Measurements from ENCODE around the gene OPRL1. TPM values are rescaled to one million over a fixed set of nuclear protein-coding genes. Genes with fewer than 3 reads are reported as not detected.

OPRL1 gene
- total RNA-seq, 1 experiment from 2014 or later: 3.9 TPM

- ChIA-PET POLR2A (no interaction called here), CTCF (no interaction called here)
- Histone ChIP-seq H3K36me3 (ENCODE audit: control insufficient read depth, insufficient read depth, low read length) (no peaks in the 10 kb centered on the region), H3K9me3 (ENCODE audit: control insufficient read depth, insufficient read depth, low read depth, low read length) (no peaks in the 10 kb centered on the region), H3K27me3 (ENCODE audit: control insufficient read depth, insufficient read depth, low read length) (no peaks in the 10 kb centered on the region), H3K27ac (ENCODE audit: low read length) (no peak overlapping the region), H3K4me1 (ENCODE audit: control insufficient read depth, insufficient read depth, low read length) (no peaks in the 10 kb centered on the region), H3K4me3 (ENCODE audit: low read depth in 2 of 2, low read length in 2 of 2) (no peak overlapping the region)
- in situ Hi-C loops (cut with HindIII; ENCODE audit: low pct_unique_long_range_greater_than_20kb, low sequenced_read_pairs) (no loop called here), intact Hi-C loops (cut with micrococcal nuclease; ENCODE audit: unreplicated experiment) (no loop called here)
- no TSS peak for BruUV-seq (replicated peaks)
- TF ChIP-seq, protein P1, sequence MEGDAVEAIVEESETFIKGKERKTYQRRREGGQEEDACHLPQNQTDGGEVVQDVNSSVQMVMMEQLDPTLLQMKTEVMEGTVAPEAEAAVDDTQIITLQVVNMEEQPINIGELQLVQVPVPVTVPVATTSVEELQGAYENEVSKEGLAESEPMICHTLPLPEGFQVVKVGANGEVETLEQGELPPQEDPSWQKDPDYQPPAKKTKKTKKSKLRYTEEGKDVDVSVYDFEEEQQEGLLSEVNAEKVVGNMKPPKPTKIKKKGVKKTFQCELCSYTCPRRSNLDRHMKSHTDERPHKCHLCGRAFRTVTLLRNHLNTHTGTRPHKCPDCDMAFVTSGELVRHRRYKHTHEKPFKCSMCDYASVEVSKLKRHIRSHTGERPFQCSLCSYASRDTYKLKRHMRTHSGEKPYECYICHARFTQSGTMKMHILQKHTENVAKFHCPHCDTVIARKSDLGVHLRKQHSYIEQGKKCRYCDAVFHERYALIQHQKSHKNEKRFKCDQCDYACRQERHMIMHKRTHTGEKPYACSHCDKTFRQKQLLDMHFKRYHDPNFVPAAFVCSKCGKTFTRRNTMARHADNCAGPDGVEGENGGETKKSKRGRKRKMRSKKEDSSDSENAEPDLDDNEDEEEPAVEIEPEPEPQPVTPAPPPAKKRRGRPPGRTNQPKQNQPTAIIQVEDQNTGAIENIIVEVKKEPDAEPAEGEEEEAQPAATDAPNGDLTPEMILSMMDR (IDR thresholded peaks at IDR 0.05): no peak
- no peak for TF ChIP-seq TCF7L2 (IDR thresholded peaks at IDR 0.05; ENCODE audit: low read depth, low read length)
- no peak for TF ChIP-seq SIN3A (IDR thresholded peaks at IDR 0.05; ENCODE audit: borderline replicate concordance, insufficient read depth, low read depth, low read length)
- TF ChIP-seq, protein P2, sequence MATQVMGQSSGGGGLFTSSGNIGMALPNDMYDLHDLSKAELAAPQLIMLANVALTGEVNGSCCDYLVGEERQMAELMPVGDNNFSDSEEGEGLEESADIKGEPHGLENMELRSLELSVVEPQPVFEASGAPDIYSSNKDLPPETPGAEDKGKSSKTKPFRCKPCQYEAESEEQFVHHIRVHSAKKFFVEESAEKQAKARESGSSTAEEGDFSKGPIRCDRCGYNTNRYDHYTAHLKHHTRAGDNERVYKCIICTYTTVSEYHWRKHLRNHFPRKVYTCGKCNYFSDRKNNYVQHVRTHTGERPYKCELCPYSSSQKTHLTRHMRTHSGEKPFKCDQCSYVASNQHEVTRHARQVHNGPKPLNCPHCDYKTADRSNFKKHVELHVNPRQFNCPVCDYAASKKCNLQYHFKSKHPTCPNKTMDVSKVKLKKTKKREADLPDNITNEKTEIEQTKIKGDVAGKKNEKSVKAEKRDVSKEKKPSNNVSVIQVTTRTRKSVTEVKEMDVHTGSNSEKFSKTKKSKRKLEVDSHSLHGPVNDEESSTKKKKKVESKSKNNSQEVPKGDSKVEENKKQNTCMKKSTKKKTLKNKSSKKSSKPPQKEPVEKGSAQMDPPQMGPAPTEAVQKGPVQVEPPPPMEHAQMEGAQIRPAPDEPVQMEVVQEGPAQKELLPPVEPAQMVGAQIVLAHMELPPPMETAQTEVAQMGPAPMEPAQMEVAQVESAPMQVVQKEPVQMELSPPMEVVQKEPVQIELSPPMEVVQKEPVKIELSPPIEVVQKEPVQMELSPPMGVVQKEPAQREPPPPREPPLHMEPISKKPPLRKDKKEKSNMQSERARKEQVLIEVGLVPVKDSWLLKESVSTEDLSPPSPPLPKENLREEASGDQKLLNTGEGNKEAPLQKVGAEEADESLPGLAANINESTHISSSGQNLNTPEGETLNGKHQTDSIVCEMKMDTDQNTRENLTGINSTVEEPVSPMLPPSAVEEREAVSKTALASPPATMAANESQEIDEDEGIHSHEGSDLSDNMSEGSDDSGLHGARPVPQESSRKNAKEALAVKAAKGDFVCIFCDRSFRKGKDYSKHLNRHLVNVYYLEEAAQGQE (IDR thresholded peaks at IDR 0.05; ENCODE audit: insufficient read depth in 1 of 2, low read depth in 2 of 2, low read length in 1 of 2): no peak
- TF ChIP-seq POLR2AphosphoS5 (IDR thresholded peaks at IDR 0.05; ENCODE audit: low read depth, low read length): no peak
- DNase-seq (ENCODE audit: low read depth, low spot score): no peak
- no peak for ATAC-seq
Measured at GRCh38 chr20:64149141-64149540, 69.3 kb downstream of the OPRL1 start.

GRCh38 chr20:64149809-64150560, 70.1 kb downstream of the OPRL1 start:
- TF ChIP-seq, protein P2 (IDR thresholded peaks at IDR 0.05; ENCODE audit: insufficient read depth in 1 of 2, low read depth in 2 of 2, low read length in 1 of 2): no peak
- TF ChIP-seq SIN3A (IDR thresholded peaks at IDR 0.05; ENCODE audit: borderline replicate concordance, insufficient read depth, low read depth, low read length) (no peak), TCF7L2 (IDR thresholded peaks at IDR 0.05; ENCODE audit: low read depth, low read length) (no peak), POLR2AphosphoS5 (IDR thresholded peaks at IDR 0.05; ENCODE audit: low read depth, low read length) (no peak)
- TF ChIP-seq, protein P1 (IDR thresholded peaks at IDR 0.05): no peak
- no peak overlapping the region for H3K4me3 ChIP-seq (ENCODE audit: low read depth in 2 of 2, low read length in 2 of 2)
- no peaks in the 10 kb centered on the region for H3K27me3 ChIP-seq (ENCODE audit: control insufficient read depth, insufficient read depth, low read length)
- ChIA-PET CTCF (interaction anchor here (0.5 kb wide), 1 partner anchor 166 kb away, joined by 5 read pairs; no protein-coding TSS in a partner anchor), POLR2A (no interaction called here)
- H3K9me3 ChIP-seq (ENCODE audit: control insufficient read depth, insufficient read depth, low read depth, low read length): no peaks in the 10 kb centered on the region
- no peak for ATAC-seq
- intact Hi-C loops (cut with micrococcal nuclease; ENCODE audit: unreplicated experiment): no loop called here
- BruUV-seq (replicated peaks): no TSS peak
- H3K36me3 ChIP-seq (ENCODE audit: control insufficient read depth, insufficient read depth, low read length): no peaks in the 10 kb centered on the region
- in situ Hi-C loops (cut with HindIII; ENCODE audit: low pct_unique_long_range_greater_than_20kb, low sequenced_read_pairs): no loop called here
- no peak overlapping the region for H3K27ac ChIP-seq (ENCODE audit: low read length)
- H3K4me1 ChIP-seq (ENCODE audit: control insufficient read depth, insufficient read depth, low read length): no peaks in the 10 kb centered on the region
- no peak for DNase-seq (ENCODE audit: low read depth, low spot score)

Data from Panc1 (cell line).